GM12873 (cell line): Measurements from ENCODE around the gene CLEC5A.

Experiments used
- CTCF ChIP-seq: IDR thresholded peaks from 2 replicates; pipeline ENCODE4 v1.5.1; 2012; ENCODE audit warnings: low read depth, mild to moderate bottlenecking, moderate library complexity, low read length, control low read depth; ENCODE audit not compliant: insufficient read depth; ENCODE audit errors: missing control alignments

CLEC5A gene

GRCh38 chr7:141944811-141945210 is 2.0 kb downstream of the CLEC5A start:
- no peak for TF ChIP-seq CTCF

DNA sequence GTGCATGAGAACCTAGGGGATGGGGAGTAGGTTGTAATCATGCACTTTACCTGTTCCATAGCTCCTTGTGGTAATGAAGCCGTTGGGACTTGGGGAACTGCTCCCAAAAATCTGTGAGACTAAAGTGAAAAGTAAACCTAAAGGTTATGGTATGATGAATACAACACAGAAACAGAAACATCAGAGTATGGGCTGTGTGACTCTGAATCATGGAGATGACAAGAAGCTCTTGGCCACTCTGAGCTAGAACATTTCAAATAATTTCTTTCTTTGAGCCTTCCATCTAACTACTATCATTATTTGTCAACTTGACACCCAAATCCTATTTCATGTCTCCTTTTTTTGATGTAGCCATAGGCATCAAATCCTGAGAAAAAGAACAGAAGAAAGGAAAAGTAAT is 2.9 kb downstream of the CLEC5A start:
- no peak for TF ChIP-seq CTCF

DNA sequence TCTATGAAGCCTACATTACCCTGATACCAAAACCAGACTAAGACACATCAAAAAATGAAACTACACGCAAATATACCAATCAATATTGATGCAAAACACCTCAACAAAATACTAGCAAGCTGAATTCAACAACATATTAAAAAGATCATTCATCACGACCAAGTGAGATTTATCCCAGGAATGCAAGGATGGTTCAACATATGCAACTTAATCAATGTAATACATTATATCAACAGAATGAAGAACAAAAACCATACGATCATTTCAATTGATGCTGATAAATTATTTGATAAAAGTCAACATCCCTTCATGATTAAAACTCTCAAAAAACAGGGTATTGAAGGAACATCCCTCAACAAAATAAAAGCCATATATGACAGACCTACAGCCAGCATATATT is 5.7 kb downstream of the CLEC5A start:
- no peak for TF ChIP-seq CTCF

GRCh38 chr7:141930211-141930610 is 16.6 kb downstream of the CLEC5A start:
- no peak for TF ChIP-seq CTCF

- TF ChIP-seq CTCF = no peak
Observed at GRCh38 chr7:141928845-141929195, 18.0 kb downstream of the CLEC5A start.

DNA sequence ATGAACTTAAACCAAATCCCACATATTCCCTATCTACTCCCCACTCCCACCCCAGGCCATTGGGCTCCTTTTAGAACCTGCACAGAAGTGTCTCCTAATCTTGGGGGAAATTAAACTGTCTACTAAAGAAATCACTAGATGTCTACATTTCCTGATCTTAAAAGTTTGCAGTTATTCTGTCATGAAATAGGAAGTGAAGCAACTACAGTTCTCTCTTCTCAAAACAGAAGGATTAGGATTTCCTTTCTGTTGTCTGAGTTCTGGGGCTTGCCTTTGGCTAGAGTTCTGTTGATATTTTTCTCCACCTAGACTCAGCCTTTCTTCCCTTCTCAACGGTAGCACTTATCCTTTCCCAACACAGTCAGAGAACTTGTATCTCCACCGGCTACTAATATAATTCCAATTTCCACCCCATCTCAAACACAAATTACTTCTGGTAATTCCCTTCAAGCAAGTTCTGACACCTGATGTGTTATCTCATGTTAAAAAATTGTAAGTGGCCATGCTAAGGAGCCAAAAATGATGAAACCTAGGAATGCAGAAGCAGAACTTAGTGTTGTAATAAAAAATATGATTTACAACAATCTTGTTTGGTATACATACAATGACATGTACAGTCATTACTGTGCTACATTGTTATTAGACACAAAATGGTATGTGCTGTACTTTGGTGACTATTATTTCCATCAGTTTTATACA is 18.5 kb downstream of the CLEC5A start:
- no peak for TF ChIP-seq CTCF

DNA sequence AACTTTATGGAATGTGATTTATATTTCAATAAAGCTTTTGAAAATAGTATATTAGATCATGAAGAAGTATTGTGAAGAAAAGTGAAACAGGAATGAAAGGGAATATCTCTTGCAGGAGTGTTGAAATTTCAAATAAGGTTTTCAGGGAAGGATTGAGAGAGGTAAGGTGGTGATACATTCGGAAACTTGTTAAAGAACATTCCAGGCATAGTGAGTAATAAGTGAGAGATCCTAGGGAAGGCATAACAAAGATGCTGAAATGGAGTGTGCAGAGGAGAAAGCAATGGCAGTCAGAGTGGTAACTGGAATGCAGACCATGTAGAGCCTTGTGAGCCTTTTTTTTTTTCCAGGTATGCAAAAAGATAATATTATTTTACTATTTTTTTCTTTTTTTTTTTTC is 26.5 kb downstream of the CLEC5A start:
- no peak for TF ChIP-seq CTCF
